ENCODE measurements around the gene RCL1. TPM values are rescaled to one million over a fixed set of nuclear protein-coding genes. Genes with fewer than 3 reads are reported as not detected.
A peak's percentile ranks its signal among the peaks of the same experiment; 100 is the strongest.
"Not testable (repeated sequence)": the region's sequence is repeated elsewhere in the genome, so short reads cannot be mapped to it uniquely, and the experiment has no call there.

Gene RCL1
- total and polyA plus RNA-seq, 8 donors, result 11.3 to 153 (median 21.9) TPM

DNA sequence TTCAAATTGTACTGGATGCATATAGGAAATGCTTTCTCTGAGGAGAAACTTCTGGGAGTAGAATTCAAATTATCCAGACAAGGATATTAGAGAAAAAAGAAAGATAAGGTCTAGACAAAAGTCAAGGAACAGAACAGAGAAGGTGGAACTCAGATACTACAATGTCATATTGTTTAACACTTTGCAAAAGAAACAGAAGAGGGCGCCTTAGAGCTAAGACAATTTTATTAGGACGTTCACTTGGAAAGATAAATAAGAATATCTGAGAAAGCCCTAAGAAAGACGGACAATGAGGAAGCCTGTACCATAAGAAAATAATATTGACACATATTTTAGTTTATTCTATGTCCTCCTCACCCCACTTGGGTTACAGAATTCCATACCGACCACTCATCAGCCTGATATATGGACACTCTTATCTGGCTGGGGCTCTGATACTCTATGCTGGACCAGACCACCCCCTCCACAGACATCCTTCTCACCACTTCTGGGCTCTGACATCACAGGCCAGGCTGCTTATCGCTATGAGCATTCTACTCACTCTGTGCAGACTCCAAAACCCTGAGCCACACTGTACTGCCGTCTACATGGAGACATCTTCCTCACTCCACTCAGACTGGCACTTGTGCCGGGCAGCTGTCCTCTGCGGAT lies 42.6 kb upstream of the RCL1 start:
- H3K27me3 ChIP-seq, result no peaks in the 10 kb centered on the region
- H3K36me3 ChIP-seq, result no peaks in the 10 kb centered on the region
- FAIRE-seq, result no peak
- no peak overlapping the region for H3K27ac ChIP-seq
- TF ChIP-seq, protein P1, sequence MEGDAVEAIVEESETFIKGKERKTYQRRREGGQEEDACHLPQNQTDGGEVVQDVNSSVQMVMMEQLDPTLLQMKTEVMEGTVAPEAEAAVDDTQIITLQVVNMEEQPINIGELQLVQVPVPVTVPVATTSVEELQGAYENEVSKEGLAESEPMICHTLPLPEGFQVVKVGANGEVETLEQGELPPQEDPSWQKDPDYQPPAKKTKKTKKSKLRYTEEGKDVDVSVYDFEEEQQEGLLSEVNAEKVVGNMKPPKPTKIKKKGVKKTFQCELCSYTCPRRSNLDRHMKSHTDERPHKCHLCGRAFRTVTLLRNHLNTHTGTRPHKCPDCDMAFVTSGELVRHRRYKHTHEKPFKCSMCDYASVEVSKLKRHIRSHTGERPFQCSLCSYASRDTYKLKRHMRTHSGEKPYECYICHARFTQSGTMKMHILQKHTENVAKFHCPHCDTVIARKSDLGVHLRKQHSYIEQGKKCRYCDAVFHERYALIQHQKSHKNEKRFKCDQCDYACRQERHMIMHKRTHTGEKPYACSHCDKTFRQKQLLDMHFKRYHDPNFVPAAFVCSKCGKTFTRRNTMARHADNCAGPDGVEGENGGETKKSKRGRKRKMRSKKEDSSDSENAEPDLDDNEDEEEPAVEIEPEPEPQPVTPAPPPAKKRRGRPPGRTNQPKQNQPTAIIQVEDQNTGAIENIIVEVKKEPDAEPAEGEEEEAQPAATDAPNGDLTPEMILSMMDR (IDR thresholded peaks at IDR 0.05), result peak in 2 of 4 donors; percentile 23 to 25
- 36 to 42% methylated on average over 8 of the region's 8 CpGs for whole genome bisulfite sequencing, 2 donors
- intact Hi-C loops (cut with DNase I), result no loop called here
- no peaks in the 10 kb centered on the region for H3K9me3 ChIP-seq
- no peak overlapping the region for H3K4me3 ChIP-seq
- no peak for DNase-seq
- ATAC-seq, result peak; percentile 53 to 79 (median 70)
- H3K4me1 ChIP-seq, result no peaks in the 10 kb centered on the region

DNA sequence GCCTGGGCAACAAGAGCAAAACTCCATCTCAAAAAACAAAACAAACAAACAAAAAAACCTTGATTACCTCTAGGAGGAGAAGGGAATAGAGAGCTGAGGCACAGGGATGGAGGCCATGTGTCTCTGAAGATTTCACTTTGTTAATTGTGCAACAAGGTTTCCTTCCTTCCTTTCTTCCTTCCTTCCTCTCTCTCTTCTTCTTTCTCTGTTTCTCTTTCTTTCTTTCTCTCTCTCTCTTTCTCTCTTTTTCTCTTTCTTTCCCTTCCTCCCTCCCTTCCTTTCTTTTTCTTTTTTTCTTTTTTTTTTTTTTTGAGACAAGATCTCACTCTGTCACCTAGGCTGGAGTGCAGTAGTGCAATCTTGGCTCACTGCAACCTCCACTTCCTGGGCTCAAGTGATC lies 38.2 kb upstream of the RCL1 start:
- H3K36me3 ChIP-seq; intact Hi-C loops (cut with DNase I); H3K27me3 ChIP-seq; DNase-seq; H3K4me3 ChIP-seq; FAIRE-seq; H3K4me1 ChIP-seq; H3K9me3 ChIP-seq; H3K27ac ChIP-seq; ATAC-seq: not testable (repeated sequence)

DNA sequence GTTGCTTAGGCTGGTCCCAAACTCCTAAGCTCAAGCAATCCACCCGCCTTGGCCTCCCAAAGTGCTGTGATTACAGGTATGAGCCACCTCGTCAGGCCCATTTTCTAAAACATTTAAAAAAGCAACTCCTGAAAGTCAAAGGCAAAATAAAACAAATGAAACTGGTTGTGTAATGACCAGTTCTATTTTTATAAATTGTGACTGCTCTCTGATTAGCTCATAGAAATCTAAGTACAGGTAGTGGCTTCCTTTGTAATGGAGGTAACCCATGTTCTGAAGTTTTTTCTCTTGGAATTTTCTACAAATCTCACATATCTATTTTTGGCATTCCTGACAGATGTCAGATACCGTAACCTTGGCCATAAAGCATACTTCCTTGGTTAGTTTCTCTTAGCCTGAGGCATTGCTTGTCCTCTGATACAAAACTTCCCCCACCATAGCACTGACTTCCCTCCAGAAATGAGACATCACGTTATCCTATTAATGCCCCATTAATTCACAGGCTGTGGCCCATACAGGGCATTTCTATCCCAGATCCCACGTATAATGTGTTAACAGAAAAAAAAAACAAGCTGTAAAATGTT lies 37.6 kb upstream of the RCL1 start:
- no peaks in the 10 kb centered on the region for H3K9me3 ChIP-seq
- WGBS, 2 donors, result 65 to 73% methylated on average over 5 of the region's 5 CpGs
- no peaks in the 10 kb centered on the region for H3K36me3 ChIP-seq
- H3K27ac ChIP-seq, result no peak overlapping the region
- FAIRE-seq (no peak), ATAC-seq (no peak), DNase-seq (no peak)
- no peaks in the 10 kb centered on the region for H3K4me1 ChIP-seq
- intact Hi-C loops (cut with DNase I), result no loop called here
- TF ChIP-seq, protein P1 (IDR thresholded peaks at IDR 0.05), result no peak
- no peak overlapping the region for H3K4me3 ChIP-seq
- no peaks in the 10 kb centered on the region for H3K27me3 ChIP-seq

DNA sequence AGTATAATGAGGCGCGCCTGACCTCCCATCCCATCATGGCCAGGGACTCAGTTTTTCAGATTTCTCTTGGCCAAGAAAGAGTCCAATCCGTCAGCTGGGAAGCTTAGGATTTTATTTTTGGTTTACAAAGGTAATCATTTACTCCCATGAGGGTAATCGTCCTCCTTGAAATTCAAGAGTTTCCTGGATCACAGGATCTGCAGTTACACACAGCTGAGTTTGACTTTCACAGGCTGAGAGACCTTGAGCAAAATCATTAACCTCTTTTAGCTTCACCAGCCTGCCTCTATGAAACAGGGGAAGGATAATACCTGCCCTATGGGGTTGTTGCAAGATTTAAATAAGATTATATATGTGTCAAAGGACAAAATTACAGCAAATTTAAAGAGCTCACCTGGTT lies 36.3 kb upstream of the RCL1 start:
- DNase-seq (no peak), ATAC-seq (peak; percentile 44 to 69 (median 50)), FAIRE-seq (no peak)
- WGBS, 2 donors, result 45 to 51% methylated on average over 4 of the region's 4 CpGs
- no peaks in the 10 kb centered on the region for H3K4me1 ChIP-seq
- H3K27ac ChIP-seq, result no peak overlapping the region
- TF ChIP-seq, protein P1 (IDR thresholded peaks at IDR 0.05), result no peak
- intact Hi-C loops (cut with DNase I), result no loop called here
- no peaks in the 10 kb centered on the region for H3K36me3 ChIP-seq
- no peaks in the 10 kb centered on the region for H3K9me3 ChIP-seq
- H3K4me3 ChIP-seq, result no peak overlapping the region
- H3K27me3 ChIP-seq, result no peaks in the 10 kb centered on the region

DNA sequence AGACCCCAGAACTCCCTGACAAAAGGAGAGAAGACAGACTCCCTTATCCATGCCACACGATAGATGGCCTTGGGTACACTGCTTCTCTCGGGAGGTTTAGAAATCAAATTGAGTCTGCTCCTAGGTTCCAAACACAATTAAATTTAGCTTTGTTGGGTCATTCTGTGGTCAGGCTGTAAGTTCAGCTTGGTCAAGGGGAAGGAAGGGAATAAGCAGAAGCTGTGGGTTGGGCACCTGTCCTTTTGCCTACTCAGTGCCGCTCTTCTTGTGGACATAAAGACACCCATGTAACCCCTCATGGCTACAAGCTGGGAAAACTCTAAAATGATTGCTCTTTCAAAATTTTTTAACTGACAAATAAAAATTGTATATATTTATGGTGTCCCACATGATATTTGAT lies 32.6 kb upstream of the RCL1 start:
- Histone ChIP-seq H3K27me3 (no peaks in the 10 kb centered on the region), H3K4me1 (peaks cover 0 to 10% (median 0%) of the 10 kb centered on the region in 3 donors), H3K36me3 (no peaks in the 10 kb centered on the region), H3K27ac (no peak overlapping the region), H3K9me3 (no peaks in the 10 kb centered on the region), H3K4me3 (no peak overlapping the region)
- DNase-seq (no peak), FAIRE-seq (no peak), ATAC-seq (peak in 2 of 4 donors; percentile 30 to 43)
- 73 to 76% methylated on average over 3 of the region's 3 CpGs for WGBS, 2 donors
- intact Hi-C loops (cut with DNase I), result loop anchor here in 1 of 3 donors (10.0 kb wide), 1 partner anchor 225 kb away; the partner anchor contains the start of gene JAK2
- TF ChIP-seq, protein P1 (IDR thresholded peaks at IDR 0.05), result no peak

Data from pancreas (tissue), 10 donors.